NCI-H524 treated with DMSO at 0.1 percent for 48 hours (cell line): Measurements from ENCODE around the gene DPH1.
"Not testable (repeated sequence)": the region's sequence is repeated elsewhere in the genome, so short reads cannot be mapped to it uniquely, and the experiment has no call there.

Experiments
- DNase-seq: peaks from one replicate; lab custom pipeline; 2025; lab: John Stamatoyannopoulos, UW

The DPH1 gene

GRCh38 chr17:2008332-2009126, 21.4 kb upstream of the DPH1 start:
- DNase-seq = no peak

- no peak for DNase-seq
Measured at GRCh38 chr17:2009737-2010136, 20.2 kb upstream of the DPH1 start.

- no peak for DNase-seq
Measured at GRCh38 chr17:2011411-2012371, 18.3 kb upstream of the DPH1 start.

GRCh38 chr17:2012499-2012898, 17.5 kb upstream of the DPH1 start:
- DNase-seq = no peak

GRCh38 chr17:2013220-2013993, 16.5 kb upstream of the DPH1 start:
- DNase-seq = not testable (repeated sequence)

GRCh38 chr17:2013994-2014317, 16.0 kb upstream of the DPH1 start:
- DNase-seq = no peak

GRCh38 chr17:2015314-2015713, 14.6 kb upstream of the DPH1 start:
- DNase-seq = no peak

- DNase-seq = no peak
Measured at GRCh38 chr17:2016494-2016893, 13.5 kb upstream of the DPH1 start.

- DNase-seq = no peak
Measured at GRCh38 chr17:2017274-2017941, 12.5 kb upstream of the DPH1 start.

GRCh38 chr17:2018716-2019510, 11.0 kb upstream of the DPH1 start:
- peak; percentile 75 for DNase-seq

- DNase-seq = no peak
Measured at GRCh38 chr17:2019723-2020122, 10.2 kb upstream of the DPH1 start.

- DNase-seq = no peak
Measured at GRCh38 chr17:2020721-2021120, 9.2 kb upstream of the DPH1 start.

GRCh38 chr17:2022647-2023240, 7.2 kb upstream of the DPH1 start:
- no peak for DNase-seq

- no peak for DNase-seq
Measured at GRCh38 chr17:2023256-2023655, 6.7 kb upstream of the DPH1 start.

- DNase-seq = peak; percentile 41
Measured at GRCh38 chr17:2023692-2024571, 6.0 kb upstream of the DPH1 start.

GRCh38 chr17:2024572-2025219, 5.3 kb upstream of the DPH1 start:
- no peak for DNase-seq

GRCh38 chr17:2025220-2025621, 4.7 kb upstream of the DPH1 start, which contains the start of gene RTN4RL1:
TSS of gene RTN4RL1 (minus strand) at chr17:2025334. CDS start at chr17:2024865, 469 bp downstream.
- DNase-seq = no peak

- peak; percentile 12 for DNase-seq
Measured at GRCh38 chr17:2025622-2026309, 4.2 kb upstream of the DPH1 start.
